ENCODE data around the gene TSBP1.
"Not testable (repeated sequence)": the region's sequence is repeated elsewhere in the genome, so short reads cannot be mapped to it uniquely, and the experiment has no call there.

The TSBP1 gene

GRCh38 chr6:32379545-32379944 is 7.8 kb upstream of the TSBP1 start:
- in situ Hi-C loops (cut with MboI; ENCODE audit: low sequenced_read_pairs): no loop called here

GRCh38 chr6:32375739-32376529 is 4.2 kb upstream of the TSBP1 start:
- in situ Hi-C loops (cut with MboI; ENCODE audit: low sequenced_read_pairs): no loop called here

GRCh38 chr6:32371229-32371628 is 474 bp downstream of the TSBP1 start:
- in situ Hi-C loops (cut with MboI; ENCODE audit: low sequenced_read_pairs): no loop called here

GRCh38 chr6:32370505-32370904 is 1.2 kb downstream of the TSBP1 start:
- in situ Hi-C loops (cut with MboI; ENCODE audit: low sequenced_read_pairs): no loop called here

- in situ Hi-C loops (cut with MboI; ENCODE audit: low sequenced_read_pairs): no loop called here
These were observed 2.0 kb downstream of the TSBP1 start for GRCh38 chr6:32369660-32370059.

- in situ Hi-C loops (cut with MboI; ENCODE audit: low sequenced_read_pairs): no loop called here
These were observed 4.1 kb downstream of the TSBP1 start for GRCh38 chr6:32367644-32368043.

- in situ Hi-C loops (cut with MboI; ENCODE audit: low sequenced_read_pairs): not testable (repeated sequence)
These were observed 12.5 kb downstream of the TSBP1 start for GRCh38 chr6:32359225-32359624.

- in situ Hi-C loops (cut with MboI; ENCODE audit: low sequenced_read_pairs): not testable (repeated sequence)
These were observed 13.2 kb downstream of the TSBP1 start for GRCh38 chr6:32358548-32358947.

- in situ Hi-C loops (cut with MboI; ENCODE audit: low sequenced_read_pairs): no loop called here
These were observed 16.7 kb downstream of the TSBP1 start for GRCh38 chr6:32355018-32355417.

- in situ Hi-C loops (cut with MboI; ENCODE audit: low sequenced_read_pairs): no loop called here
These were observed 18.4 kb downstream of the TSBP1 start for GRCh38 chr6:32353348-32353747.

GRCh38 chr6:32340242-32340641 is 31.5 kb downstream of the TSBP1 start:
- in situ Hi-C loops (cut with MboI; ENCODE audit: low sequenced_read_pairs): no loop called here

GRCh38 chr6:32337186-32337805 is 34.4 kb downstream of the TSBP1 start:
- in situ Hi-C loops (cut with MboI; ENCODE audit: low sequenced_read_pairs): no loop called here

GRCh38 chr6:32332433-32332832 is 39.3 kb downstream of the TSBP1 start:
- in situ Hi-C loops (cut with MboI; ENCODE audit: low sequenced_read_pairs): no loop called here

GRCh38 chr6:32329141-32329540 is 42.6 kb downstream of the TSBP1 start:
- in situ Hi-C loops (cut with MboI; ENCODE audit: low sequenced_read_pairs): no loop called here

GRCh38 chr6:32327103-32327502 is 44.6 kb downstream of the TSBP1 start:
- in situ Hi-C loops (cut with MboI; ENCODE audit: low sequenced_read_pairs): no loop called here

GRCh38 chr6:32318501-32318900 is 53.2 kb downstream of the TSBP1 start:
- in situ Hi-C loops (cut with MboI; ENCODE audit: low sequenced_read_pairs): no loop called here

- in situ Hi-C loops (cut with MboI; ENCODE audit: low sequenced_read_pairs): no loop called here
These were observed 54.2 kb downstream of the TSBP1 start for GRCh38 chr6:32317541-32317940.

GRCh38 chr6:32313964-32314363 is 57.7 kb downstream of the TSBP1 start:
- in situ Hi-C loops (cut with MboI; ENCODE audit: low sequenced_read_pairs): no loop called here

GRCh38 chr6:32298632-32299336 is 72.9 kb downstream of the TSBP1 start:
- in situ Hi-C loops (cut with MboI; ENCODE audit: low sequenced_read_pairs): no loop called here

GRCh38 chr6:32294980-32295379 is 76.7 kb downstream of the TSBP1 start:
- in situ Hi-C loops (cut with MboI; ENCODE audit: low sequenced_read_pairs): not testable (repeated sequence)

- in situ Hi-C loops (cut with MboI; ENCODE audit: low sequenced_read_pairs): no loop called here
These were observed 77.1 kb downstream of the TSBP1 start for GRCh38 chr6:32294566-32294965.

- in situ Hi-C loops (cut with MboI; ENCODE audit: low sequenced_read_pairs): no loop called here
These were observed 78.0 kb downstream of the TSBP1 start for GRCh38 chr6:32293695-32294094.

Measured in hTERT RPE-1 (cell line).